ENCODE measurements around the gene PRMT3.
"Not testable (repeated sequence)": the region's sequence is repeated elsewhere in the genome, so short reads cannot be mapped to it uniquely, and the experiment has no call there.

Gene PRMT3

GRCh38 chr11:20373568-20374209, 13.8 kb upstream of the PRMT3 start:
- in situ Hi-C loops (cut with MboI; ENCODE audit: low sequenced_read_pairs): no loop called here

DNA sequence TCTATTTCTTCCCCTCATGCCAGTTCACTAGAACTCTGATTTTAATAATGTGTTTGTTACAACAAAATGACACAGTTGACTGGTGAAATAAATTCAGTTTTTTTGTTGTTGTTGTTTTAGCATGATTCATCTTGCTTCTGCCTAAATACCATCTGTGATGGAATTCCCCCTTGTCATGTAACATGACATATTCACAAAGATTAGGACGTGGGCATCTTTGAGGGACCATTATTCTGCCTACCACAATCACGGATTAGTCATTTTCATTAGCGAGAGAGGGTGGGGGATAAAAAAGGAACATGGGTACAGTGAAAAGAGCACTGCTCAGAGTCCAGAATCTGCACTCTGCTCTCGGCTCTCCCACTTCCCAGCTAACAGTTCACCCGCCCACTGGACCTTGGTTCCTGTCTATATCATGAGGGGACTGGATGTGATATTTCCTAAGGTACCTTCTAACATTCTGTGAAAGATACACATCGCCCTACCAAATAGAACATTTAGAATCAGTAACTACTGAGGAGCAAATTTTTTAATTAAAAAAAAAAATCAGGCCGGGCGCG, 12.7 kb upstream of the PRMT3 start:
- in situ Hi-C loops (cut with MboI; ENCODE audit: low sequenced_read_pairs): no loop called here

DNA sequence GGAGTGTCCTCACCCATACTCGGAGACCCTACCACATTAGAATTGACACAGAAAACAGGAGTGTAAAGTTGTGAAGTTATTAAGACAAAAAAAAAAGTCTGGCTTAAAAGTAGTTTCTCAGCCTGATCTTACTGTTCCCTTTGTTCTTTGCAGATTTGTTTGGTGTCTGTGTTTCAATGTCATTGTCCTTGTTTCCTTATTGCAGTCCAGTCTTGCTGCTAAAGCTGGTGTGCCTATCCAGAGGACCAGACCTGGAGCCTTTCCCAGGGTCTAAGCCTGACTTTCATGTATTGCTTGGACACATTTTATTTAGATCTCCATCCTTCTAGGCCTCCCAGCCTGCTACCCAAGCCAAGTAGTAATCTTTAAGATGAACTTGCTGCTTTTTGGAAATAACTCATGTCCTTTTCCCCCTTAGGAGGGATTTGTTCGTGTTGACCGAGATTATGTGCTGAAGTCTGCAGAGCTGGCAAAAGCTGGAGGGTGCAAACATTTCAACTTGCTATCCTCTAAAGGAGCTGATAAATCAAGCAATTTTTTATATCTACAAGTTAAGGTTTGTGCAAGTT, 11.3 kb upstream of the PRMT3 start:
- in situ Hi-C loops (cut with MboI; ENCODE audit: low sequenced_read_pairs): no loop called here

DNA sequence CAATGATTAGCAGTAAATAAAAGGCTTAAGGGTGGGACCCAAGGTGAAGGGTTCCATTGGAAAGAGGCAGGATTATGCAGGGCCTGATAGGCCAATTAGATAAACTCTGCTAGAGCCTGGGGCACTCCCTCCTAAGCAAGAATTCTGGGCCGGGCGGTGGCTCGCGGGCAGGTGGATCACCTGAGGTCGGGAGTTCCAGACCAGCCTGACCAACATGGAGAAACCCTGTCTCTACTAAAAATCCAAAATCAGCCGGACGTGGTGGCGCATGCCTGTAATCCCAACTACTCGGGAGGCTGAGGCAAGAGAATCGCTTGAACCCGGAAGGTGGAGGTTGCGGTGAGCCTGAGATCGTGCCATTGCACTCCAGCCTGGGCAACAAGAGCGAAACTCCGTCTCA, 1.5 kb upstream of the PRMT3 start:
- in situ Hi-C loops (cut with MboI; ENCODE audit: low sequenced_read_pairs): not testable (repeated sequence)

DNA sequence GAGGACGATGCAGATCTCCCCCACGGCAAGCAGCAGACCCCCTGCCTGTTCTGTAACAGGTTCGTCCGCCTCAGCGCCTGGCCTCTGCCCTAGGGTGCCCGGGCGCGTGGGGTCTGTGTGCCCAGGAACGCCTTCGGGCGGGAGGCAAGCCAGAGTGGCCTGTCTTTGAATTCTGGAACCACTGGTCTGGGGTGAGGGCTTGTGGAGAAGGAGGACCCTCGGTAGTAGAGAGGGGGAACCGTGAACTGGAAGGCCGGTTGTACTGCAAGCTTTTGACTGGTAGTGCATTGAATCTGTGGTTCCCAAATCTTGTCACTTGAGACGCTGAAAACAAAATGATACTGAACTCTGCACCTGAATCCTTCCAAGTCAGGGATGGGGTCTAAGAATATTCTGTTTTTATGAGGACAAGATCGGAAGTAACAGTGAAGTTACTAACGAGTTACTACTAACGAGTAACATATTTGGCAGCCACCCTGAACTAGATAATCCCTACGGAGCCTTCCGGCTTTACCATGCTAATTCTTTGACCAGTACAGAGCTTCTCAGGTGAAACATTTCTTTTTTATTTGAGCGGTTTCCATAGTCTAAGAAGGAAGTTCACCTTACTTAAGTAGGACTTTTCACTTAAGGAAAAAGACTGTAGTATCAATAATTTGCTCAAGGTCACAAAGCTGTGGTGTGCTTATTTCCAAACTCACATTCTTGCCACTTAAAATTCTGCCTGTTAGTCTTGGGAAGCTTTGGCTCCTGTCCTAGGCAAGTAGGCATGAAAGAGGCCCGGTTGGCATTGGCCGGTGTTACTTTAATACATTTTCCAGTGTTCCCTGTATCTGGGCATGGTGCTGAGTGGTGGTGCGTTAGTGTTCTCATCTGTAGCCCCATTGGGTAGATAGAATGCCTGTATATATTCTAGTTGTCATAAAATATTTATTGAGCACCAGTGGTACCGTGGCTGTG, 860 bp downstream of the PRMT3 start:
- in situ Hi-C loops (cut with MboI; ENCODE audit: low sequenced_read_pairs): no loop called here

DNA sequence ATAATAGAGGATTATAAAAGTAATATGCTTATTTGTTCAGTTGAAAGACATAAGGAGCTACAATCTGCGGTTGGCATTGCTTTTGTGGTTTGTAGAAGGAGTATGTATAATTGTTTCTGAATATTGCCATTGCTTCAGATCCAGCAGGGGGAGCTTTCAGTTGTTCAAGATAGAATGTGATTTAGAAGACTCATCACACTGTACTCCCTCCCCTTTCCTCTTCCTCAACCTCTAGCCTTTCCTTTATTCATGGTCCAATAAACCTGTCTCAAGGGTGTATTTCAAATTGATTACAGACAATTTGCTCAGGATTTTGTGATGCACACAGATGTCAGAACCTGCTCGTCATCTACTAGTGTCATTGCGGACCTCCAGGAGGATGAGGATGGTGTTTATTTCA, 9.8 kb downstream of the PRMT3 start:
- in situ Hi-C loops (cut with MboI; ENCODE audit: low sequenced_read_pairs): no loop called here

GRCh38 chr11:20399498-20399897, 12.0 kb downstream of the PRMT3 start:
- in situ Hi-C loops (cut with MboI; ENCODE audit: low sequenced_read_pairs): no loop called here

- in situ Hi-C loops (cut with MboI; ENCODE audit: low sequenced_read_pairs): no loop called here
These were observed 15.5 kb downstream of the PRMT3 start for GRCh38 chr11:20403059-20403458.

DNA sequence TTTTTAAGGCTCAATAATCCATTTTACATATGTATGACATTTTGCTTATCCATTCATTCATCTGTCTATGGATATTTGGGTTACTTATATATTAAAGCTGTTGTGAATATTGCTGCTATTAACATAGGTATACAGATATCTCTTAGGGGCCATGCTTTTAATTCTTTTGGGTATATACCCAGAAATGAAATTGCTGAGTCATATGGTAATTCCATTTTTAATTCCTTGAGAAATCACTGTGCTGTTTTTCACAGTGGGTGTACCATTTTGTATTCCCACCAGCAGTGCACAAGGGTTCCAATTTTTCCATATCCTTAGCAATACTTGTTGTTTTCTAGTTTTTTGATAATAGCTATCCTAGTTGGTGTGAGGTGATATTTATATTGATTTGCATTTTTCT, 19.0 kb downstream of the PRMT3 start:
- in situ Hi-C loops (cut with MboI; ENCODE audit: low sequenced_read_pairs): no loop called here

- in situ Hi-C loops (cut with MboI; ENCODE audit: low sequenced_read_pairs): no loop called here
These were observed 19.8 kb downstream of the PRMT3 start for GRCh38 chr11:20407344-20407743.

DNA sequence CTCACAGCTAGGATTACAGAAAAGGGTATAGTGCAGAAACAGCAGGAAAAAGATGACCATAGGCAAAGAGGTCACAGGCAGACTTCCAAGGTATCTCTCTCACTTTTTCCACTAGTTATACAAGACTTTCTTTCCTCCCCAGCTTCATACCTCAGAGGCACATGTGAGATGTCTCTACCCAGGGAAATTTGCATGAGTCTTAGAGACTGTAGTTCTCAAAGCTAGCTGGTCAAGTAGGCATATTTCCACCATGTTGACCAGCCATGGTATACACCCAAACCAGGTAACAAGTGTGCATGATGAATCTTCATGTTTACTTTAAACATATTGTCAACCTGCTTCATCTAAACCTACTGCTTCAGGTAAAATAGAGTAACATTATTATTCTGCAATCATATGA, 27.9 kb downstream of the PRMT3 start:
- in situ Hi-C loops (cut with MboI; ENCODE audit: low sequenced_read_pairs): no loop called here

GRCh38 chr11:20417771-20418170, 30.3 kb downstream of the PRMT3 start:
- in situ Hi-C loops (cut with MboI; ENCODE audit: low sequenced_read_pairs): no loop called here

- in situ Hi-C loops (cut with MboI; ENCODE audit: low sequenced_read_pairs): no loop called here
These were observed 34.4 kb downstream of the PRMT3 start for GRCh38 chr11:20421946-20422345.

- in situ Hi-C loops (cut with MboI; ENCODE audit: low sequenced_read_pairs): no loop called here
These were observed 41.7 kb downstream of the PRMT3 start for GRCh38 chr11:20429216-20429615.

DNA sequence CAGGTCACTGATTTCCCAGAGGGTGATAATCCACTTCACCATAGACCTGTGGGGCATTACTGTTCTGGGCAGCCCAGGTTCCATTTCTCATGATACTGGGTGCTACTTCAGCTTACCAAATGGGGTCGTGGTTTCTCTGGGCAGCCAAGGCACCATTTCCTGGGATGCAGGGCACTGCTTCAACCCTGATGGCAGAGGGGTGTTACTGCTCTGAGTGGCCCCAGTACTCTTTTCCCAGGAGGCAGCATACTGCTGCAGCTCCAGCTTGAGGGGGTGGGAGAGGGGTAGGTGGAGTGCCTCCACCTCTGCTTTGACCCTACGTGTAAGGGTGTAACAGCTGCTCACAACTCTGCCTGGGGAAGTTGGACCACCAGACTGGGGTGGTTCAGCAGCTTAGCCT, 51.1 kb downstream of the PRMT3 start:
- in situ Hi-C loops (cut with MboI; ENCODE audit: low sequenced_read_pairs): no loop called here

DNA sequence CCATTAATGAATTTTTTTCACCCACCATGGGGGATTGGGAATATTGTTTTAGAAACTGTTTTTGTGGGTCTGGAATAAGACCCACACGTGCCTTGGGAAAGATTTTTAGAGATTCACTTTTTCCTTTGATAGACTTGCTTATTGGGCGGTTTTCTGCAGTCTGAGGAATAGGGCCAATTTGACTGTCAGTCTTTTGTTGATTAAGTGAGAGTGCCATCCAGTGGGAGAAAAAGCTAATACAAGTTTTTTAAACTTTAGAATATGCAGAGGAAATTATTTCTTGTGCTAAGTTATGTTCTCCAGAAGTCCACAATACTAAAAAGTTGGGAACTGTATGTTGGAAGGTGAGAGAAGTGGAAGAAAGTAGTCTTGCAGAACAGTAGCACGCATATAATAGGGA, 56.1 kb downstream of the PRMT3 start:
- in situ Hi-C loops (cut with MboI; ENCODE audit: low sequenced_read_pairs): no loop called here

GRCh38 chr11:20444535-20444934, 57.0 kb downstream of the PRMT3 start:
- in situ Hi-C loops (cut with MboI; ENCODE audit: low sequenced_read_pairs): no loop called here

GRCh38 chr11:20448834-20449233, 61.3 kb downstream of the PRMT3 start:
- in situ Hi-C loops (cut with MboI; ENCODE audit: low sequenced_read_pairs): no loop called here

- in situ Hi-C loops (cut with MboI; ENCODE audit: low sequenced_read_pairs): no loop called here
These were observed 63.3 kb downstream of the PRMT3 start for GRCh38 chr11:20450829-20451228.

GRCh38 chr11:20451568-20451967, 64.1 kb downstream of the PRMT3 start:
- in situ Hi-C loops (cut with MboI; ENCODE audit: low sequenced_read_pairs): no loop called here

- in situ Hi-C loops (cut with MboI; ENCODE audit: low sequenced_read_pairs): no loop called here
These were observed 65.1 kb downstream of the PRMT3 start for GRCh38 chr11:20452585-20452984.

Data from hTERT RPE-1 (cell line).